ENCODE results near the gene WDR18. TPM values are rescaled to one million over a fixed set of nuclear protein-coding genes. Genes with fewer than 3 reads are reported as not detected.
A peak's percentile ranks its signal among the peaks of the same experiment; 100 is the strongest.

Gene WDR18
- total RNA-seq, 1 donor from 2014 or later, result 38.6 TPM

DNA sequence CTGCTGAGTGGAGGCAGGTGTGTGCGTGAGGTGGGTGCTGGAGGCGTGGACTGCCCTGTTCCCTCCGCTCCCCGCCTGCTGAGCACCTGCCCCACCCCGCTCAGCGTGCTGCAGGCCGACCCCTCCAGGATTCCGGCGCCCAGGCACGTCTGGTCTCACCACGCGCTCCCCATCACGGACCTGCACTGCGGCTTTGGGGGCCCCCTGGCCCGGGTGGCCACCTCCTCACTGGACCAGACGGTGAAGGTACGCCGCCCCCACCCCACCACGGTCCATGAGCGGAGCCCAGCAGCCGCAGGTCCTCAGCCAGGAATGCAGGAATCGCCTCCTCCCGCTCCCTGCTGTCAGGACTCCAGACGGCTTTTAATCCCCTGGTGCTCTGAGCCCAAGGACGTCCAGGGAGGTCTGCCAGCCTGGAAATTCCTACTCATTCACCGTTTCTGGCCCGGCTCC is 6.0 kb downstream of the WDR18 start:
- Mint-ChIP-seq H3K4me1 (no peaks in the 10 kb centered on the region), H3K27ac (no peak overlapping the region), H3K9me3 (no peaks in the 10 kb centered on the region), H3K27me3 (ENCODE audit: insufficient read depth, low read depth) (peaks cover 6% of the 10 kb centered on the region), H3K36me3 (peaks cover 11% of the 10 kb centered on the region), H3K4me3 (no peak overlapping the region)
- Histone ChIP-seq H4K20me1 (ENCODE audit: low read depth) (peaks cover 16% of the 10 kb centered on the region), H3F3A (ENCODE audit: low read depth) (peaks cover 19% of the 10 kb centered on the region), H3K27me3 (peaks cover 2% of the 10 kb centered on the region), H3K27ac (no peak overlapping the region), H3K79me2 (ENCODE audit: low read depth) (peaks cover 8% of the 10 kb centered on the region), H3K4me2 (no peak overlapping the region), H3K36me3 (no peaks in the 10 kb centered on the region), H2AFZ (replicated peaks) (no peak overlapping the region), H3K4me1 (peaks cover under 1% of the 10 kb centered on the region), H3K4me3 (no peak overlapping the region), H3K9ac (no peak overlapping the region), H3K9me3 (ENCODE audit: low read depth) (no peaks in the 10 kb centered on the region)
- TF ChIP-seq EZH2 (IDR thresholded peaks at IDR 0.05), result no peak
- TF ChIP-seq, protein P1, sequence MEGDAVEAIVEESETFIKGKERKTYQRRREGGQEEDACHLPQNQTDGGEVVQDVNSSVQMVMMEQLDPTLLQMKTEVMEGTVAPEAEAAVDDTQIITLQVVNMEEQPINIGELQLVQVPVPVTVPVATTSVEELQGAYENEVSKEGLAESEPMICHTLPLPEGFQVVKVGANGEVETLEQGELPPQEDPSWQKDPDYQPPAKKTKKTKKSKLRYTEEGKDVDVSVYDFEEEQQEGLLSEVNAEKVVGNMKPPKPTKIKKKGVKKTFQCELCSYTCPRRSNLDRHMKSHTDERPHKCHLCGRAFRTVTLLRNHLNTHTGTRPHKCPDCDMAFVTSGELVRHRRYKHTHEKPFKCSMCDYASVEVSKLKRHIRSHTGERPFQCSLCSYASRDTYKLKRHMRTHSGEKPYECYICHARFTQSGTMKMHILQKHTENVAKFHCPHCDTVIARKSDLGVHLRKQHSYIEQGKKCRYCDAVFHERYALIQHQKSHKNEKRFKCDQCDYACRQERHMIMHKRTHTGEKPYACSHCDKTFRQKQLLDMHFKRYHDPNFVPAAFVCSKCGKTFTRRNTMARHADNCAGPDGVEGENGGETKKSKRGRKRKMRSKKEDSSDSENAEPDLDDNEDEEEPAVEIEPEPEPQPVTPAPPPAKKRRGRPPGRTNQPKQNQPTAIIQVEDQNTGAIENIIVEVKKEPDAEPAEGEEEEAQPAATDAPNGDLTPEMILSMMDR (IDR thresholded peaks at IDR 0.05), result no peak
- no peak for TF ChIP-seq EZH2phosphoT487 (IDR thresholded peaks at IDR 0.05)
- DNase-seq (ENCODE audit: low spot score), result peak; percentile 30

- H3K27ac ChIP-seq, result no peak overlapping the region
- no peak overlapping the region for H3K9ac ChIP-seq
- TF ChIP-seq EZH2phosphoT487 (IDR thresholded peaks at IDR 0.05) (no peak), EZH2 (IDR thresholded peaks at IDR 0.05) (no peak)
- TF ChIP-seq, protein P1 (IDR thresholded peaks at IDR 0.05), result no peak
- H3K4me1 ChIP-seq, result no peaks in the 10 kb centered on the region
- Mint-ChIP-seq H3K27ac (no peak overlapping the region), H3K4me3 (no peak overlapping the region), H3K9me3 (no peaks in the 10 kb centered on the region), H3K36me3 (peaks cover 11% of the 10 kb centered on the region), H3K27me3 (ENCODE audit: insufficient read depth, low read depth) (peaks cover 3% of the 10 kb centered on the region), H3K4me1 (no peaks in the 10 kb centered on the region)
- no peak overlapping the region for H3K4me3 ChIP-seq
- H3K27me3 ChIP-seq, result peaks cover 8% of the 10 kb centered on the region
- no peak overlapping the region for H2AFZ ChIP-seq (replicated peaks)
- DNase-seq (ENCODE audit: low spot score), result no peak
- H3K9me3 ChIP-seq (ENCODE audit: low read depth), result no peaks in the 10 kb centered on the region
- no peaks in the 10 kb centered on the region for H3K36me3 ChIP-seq
- peaks cover 2% of the 10 kb centered on the region for H3K79me2 ChIP-seq (ENCODE audit: low read depth)
- peaks cover 16% of the 10 kb centered on the region for H3F3A ChIP-seq (ENCODE audit: low read depth)
- peaks cover 16% of the 10 kb centered on the region for H4K20me1 ChIP-seq (ENCODE audit: low read depth)
- no peak overlapping the region for H3K4me2 ChIP-seq
Measured at GRCh38 chr19:990746-991145, 6.6 kb downstream of the WDR18 start.

DNA sequence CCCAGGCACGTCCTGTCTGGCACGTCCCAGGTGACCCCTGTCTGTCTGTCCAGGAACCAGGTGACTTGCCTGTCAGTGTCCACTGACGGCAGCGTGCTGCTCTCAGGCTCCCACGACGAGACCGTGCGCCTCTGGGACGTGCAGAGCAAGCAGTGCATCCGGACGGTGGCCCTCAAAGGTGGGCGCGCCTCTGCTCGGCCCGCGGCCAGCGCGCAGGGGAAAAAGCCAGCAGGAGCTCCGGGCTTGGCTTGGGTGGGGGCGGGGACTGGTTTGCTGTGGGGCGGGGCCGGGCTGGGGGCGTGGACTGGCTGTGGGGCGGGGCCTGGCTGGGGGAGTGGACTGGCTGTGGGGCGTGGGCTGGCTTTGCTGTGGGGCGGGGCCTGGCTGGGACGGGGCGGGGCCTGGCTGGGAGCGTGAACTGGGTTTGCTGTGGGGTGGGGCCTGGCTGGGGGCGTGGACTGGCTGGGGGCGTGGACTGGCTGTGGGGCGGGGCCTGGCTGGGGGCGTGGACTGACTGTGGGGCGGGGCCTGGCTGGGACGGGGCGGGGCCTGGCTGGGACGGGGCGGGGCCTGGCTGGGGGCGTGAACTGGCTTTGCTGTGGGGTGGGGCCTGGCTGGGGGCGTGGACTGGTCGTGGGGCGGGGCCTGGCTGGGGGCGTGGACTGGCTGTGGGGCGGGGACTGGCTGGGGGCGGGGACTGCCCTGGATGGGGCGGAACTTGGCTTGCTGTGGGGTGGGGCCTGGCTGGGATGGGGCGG is 7.2 kb downstream of the WDR18 start:
- no peak overlapping the region for H3K4me3 Mint-ChIP-seq
- H3K27me3 Mint-ChIP-seq (ENCODE audit: insufficient read depth, low read depth), result peaks cover 3% of the 10 kb centered on the region
- peaks cover under 1% of the 10 kb centered on the region for H3K4me1 Mint-ChIP-seq
- Histone ChIP-seq H3K9ac (no peak overlapping the region), H2AFZ (replicated peaks) (no peak overlapping the region), H3K4me1 (peaks cover 4% of the 10 kb centered on the region), H3K4me2 (no peak overlapping the region), H4K20me1 (ENCODE audit: low read depth) (peaks cover 20% of the 10 kb centered on the region), H3K4me3 (no peak overlapping the region), H3K27me3 (peaks cover 14% of the 10 kb centered on the region), H3F3A (ENCODE audit: low read depth) (peaks cover 15% of the 10 kb centered on the region), H3K79me2 (ENCODE audit: low read depth) (no peaks in the 10 kb centered on the region), H3K36me3 (no peaks in the 10 kb centered on the region), H3K9me3 (ENCODE audit: low read depth) (no peaks in the 10 kb centered on the region), H3K27ac (no peak overlapping the region)
- H3K36me3 Mint-ChIP-seq, result peaks cover 11% of the 10 kb centered on the region
- no peak overlapping the region for H3K27ac Mint-ChIP-seq
- DNase-seq (ENCODE audit: low spot score), result peak; percentile 28
- TF ChIP-seq EZH2 (IDR thresholded peaks at IDR 0.05) (no peak), EZH2phosphoT487 (IDR thresholded peaks at IDR 0.05) (no peak)
- TF ChIP-seq, protein P1 (IDR thresholded peaks at IDR 0.05), result no peak
- no peaks in the 10 kb centered on the region for H3K9me3 Mint-ChIP-seq

Measured in neural progenitor cell (in vitro differentiated cells).